ENCODE measurements around the gene TBC1D22A. TPM values are rescaled to one million over a fixed set of nuclear protein-coding genes. Genes with fewer than 3 reads are reported as not detected.

The TBC1D22A gene
- total and polyA plus RNA-seq, 9 of the 15 experiments (the other 6 are each of a cell fraction or from before 2014, with no cell fraction given), result 0.20 to 11.5 (median 5.2) TPM

DNA sequence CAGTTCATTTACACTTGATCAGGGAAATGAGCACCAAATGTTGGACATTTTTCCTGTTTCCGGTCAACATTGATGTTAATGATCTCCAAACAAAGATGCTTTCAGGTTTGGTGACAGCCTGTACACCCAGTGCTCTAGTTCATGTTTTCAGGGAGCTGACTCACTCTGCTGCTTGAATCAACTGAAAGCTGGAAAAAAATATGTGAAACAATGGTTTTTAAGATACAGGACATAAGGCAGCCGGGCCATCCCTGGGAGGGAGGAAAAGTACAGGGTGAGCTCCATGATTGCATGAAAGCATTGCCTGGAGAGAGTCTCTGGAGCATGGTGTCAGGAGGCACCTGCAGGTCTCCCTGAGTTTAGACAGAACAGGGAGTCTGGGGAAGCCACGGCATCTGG, 259.6 kb downstream of the TBC1D22A start (continued):
- TF ChIP-seq, protein P1, sequence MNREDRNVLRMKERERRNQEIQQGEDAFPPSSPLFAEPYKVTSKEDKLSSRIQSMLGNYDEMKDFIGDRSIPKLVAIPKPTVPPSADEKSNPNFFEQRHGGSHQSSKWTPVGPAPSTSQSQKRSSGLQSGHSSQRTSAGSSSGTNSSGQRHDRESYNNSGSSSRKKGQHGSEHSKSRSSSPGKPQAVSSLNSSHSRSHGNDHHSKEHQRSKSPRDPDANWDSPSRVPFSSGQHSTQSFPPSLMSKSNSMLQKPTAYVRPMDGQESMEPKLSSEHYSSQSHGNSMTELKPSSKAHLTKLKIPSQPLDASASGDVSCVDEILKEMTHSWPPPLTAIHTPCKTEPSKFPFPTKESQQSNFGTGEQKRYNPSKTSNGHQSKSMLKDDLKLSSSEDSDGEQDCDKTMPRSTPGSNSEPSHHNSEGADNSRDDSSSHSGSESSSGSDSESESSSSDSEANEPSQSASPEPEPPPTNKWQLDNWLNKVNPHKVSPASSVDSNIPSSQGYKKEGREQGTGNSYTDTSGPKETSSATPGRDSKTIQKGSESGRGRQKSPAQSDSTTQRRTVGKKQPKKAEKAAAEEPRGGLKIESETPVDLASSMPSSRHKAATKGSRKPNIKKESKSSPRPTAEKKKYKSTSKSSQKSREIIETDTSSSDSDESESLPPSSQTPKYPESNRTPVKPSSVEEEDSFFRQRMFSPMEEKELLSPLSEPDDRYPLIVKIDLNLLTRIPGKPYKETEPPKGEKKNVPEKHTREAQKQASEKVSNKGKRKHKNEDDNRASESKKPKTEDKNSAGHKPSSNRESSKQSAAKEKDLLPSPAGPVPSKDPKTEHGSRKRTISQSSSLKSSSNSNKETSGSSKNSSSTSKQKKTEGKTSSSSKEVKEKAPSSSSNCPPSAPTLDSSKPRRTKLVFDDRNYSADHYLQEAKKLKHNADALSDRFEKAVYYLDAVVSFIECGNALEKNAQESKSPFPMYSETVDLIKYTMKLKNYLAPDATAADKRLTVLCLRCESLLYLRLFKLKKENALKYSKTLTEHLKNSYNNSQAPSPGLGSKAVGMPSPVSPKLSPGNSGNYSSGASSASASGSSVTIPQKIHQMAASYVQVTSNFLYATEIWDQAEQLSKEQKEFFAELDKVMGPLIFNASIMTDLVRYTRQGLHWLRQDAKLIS (CRISPR knock-in tag; IDR thresholded peaks at IDR 0.05), result no peak
- TF ChIP-seq HNRNPK (IDR thresholded peaks at IDR 0.05; ENCODE audit: low read depth, low read length, poor library complexity, severe bottlenecking) (no peak), SPI1 (IDR thresholded peaks at IDR 0.05; ENCODE audit: borderline replicate concordance, low read depth, low read length) (no peak)

DNA sequence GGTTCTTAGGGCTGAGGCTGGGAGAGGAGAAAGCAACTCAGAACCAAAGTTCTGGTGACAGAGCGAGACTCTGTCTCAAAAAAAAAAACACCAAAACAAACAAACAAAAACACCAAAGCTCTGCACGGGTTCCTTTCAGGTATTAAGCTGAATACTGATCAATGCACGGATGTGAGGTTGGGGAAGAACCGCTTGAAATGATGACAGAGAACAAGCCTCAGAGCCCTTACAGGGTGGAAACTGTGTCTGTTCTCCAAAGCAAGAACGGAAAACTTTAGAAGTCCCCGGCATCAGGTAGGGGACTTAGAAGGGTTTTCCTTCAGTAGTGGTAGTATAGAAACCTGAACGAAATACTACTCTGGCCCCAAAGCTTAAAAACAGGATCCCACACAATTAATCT, 260.0 kb downstream of the TBC1D22A start:
- H3K9me1 ChIP-seq (ENCODE audit: control insufficient read depth, insufficient read depth, low read length), result no peaks in the 10 kb centered on the region
- ChIA-PET POLR2A (no interaction called here), CTCF (ENCODE audit: low intra/inter-chr PET ratio) (no interaction called here)
- TF ChIP-seq, protein P2, sequence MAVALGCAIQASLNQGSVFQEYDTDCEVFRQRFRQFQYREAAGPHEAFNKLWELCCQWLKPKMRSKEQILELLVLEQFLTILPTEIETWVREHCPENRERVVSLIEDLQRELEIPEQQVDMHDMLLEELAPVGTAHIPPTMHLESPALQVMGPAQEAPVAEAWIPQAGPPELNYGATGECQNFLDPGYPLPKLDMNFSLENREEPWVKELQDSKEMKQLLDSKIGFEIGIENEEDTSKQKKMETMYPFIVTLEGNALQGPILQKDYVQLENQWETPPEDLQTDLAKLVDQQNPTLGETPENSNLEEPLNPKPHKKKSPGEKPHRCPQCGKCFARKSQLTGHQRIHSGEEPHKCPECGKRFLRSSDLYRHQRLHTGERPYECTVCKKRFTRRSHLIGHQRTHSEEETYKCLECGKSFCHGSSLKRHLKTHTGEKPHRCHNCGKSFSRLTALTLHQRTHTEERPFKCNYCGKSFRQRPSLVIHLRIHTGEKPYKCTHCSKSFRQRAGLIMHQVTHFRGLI (CRISPR knock-in tag; IDR thresholded peaks at IDR 0.05), result no peak
- TF ChIP-seq, protein P3, sequence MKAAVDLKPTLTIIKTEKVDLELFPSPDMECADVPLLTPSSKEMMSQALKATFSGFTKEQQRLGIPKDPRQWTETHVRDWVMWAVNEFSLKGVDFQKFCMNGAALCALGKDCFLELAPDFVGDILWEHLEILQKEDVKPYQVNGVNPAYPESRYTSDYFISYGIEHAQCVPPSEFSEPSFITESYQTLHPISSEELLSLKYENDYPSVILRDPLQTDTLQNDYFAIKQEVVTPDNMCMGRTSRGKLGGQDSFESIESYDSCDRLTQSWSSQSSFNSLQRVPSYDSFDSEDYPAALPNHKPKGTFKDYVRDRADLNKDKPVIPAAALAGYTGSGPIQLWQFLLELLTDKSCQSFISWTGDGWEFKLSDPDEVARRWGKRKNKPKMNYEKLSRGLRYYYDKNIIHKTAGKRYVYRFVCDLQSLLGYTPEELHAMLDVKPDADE (conservative IDR thresholded peaks at IDR 0.05; ENCODE audit: control insufficient read depth, low read depth, low read length), result no peak
- TF ChIP-seq PTTG1 (tag; IDR thresholded peaks at IDR 0.05; ENCODE audit: low read depth), result no peak
- TF ChIP-seq GATAD2A (IDR thresholded peaks at IDR 0.05), result no peak
- TF ChIP-seq HEY1 (CRISPR knock-in tag; IDR thresholded peaks at IDR 0.05; ENCODE audit: borderline replicate concordance), result no peak
- no peak for TF ChIP-seq LEF1 (IDR thresholded peaks at IDR 0.05)
- FAIRE-seq, result no peak
- H3K27ac ChIP-seq (ENCODE audit: extremely low read depth, low read depth, low read length), result no peak overlapping the region
- H4K20me1 ChIP-seq (replicated peaks; ENCODE audit: control insufficient read depth, insufficient read depth, low read length), result no peaks in the 10 kb centered on the region
- H3K79me2 ChIP-seq (ENCODE audit: control insufficient read depth, insufficient read depth, low read length), result no peaks in the 10 kb centered on the region
- no peak overlapping the region for H3K4me3 ChIP-seq
- no peaks in the 10 kb centered on the region for H3K4me1 ChIP-seq (replicated peaks in 1 of 2; ENCODE audit: control insufficient read depth in 2 of 2, insufficient read depth in 2 of 2, low read length in 2 of 2)
- no peaks in the 10 kb centered on the region for H3K9me3 ChIP-seq (replicated peaks; ENCODE audit: control insufficient read depth, insufficient read depth, low read depth, low read length)
- in situ Hi-C loops (cut with MboI) (no loop called here), intact Hi-C loops (cut with micrococcal nuclease) (no loop called here)
- DNase-seq (ENCODE audit: extremely low read depth in 1 of 4, low spot score in 3 of 4), result no peak
- no peak overlapping the region for H3K4me2 ChIP-seq (ENCODE audit: insufficient read depth, low read length)
- H3K9ac ChIP-seq (ENCODE audit: insufficient read depth in 1 of 2, low read depth in 2 of 2, low read length in 2 of 2), result no peak overlapping the region
- no peak for ATAC-seq
- WGBS (ENCODE audit: insufficient coverage, low coverage, missing lambda C conversion rate), result 89% methylated on average over 3 of the region's 7 CpGs
- H2AFZ ChIP-seq (ENCODE audit: low read depth, low read length), result no peak overlapping the region
- H3K27me3 ChIP-seq (ENCODE audit: control insufficient read depth in 2 of 2, insufficient read depth in 2 of 2, low read length in 2 of 2), result no peaks in the 10 kb centered on the region
- H3K36me3 ChIP-seq (ENCODE audit: control insufficient read depth, insufficient read depth, low read length), result no peaks in the 10 kb centered on the region
- no TSS peak for BruUV-seq (replicated peaks)

All from K562 (cell line).